Astrocyte (in vitro differentiated cells and primary cell): ENCODE results near the gene IFNA1. TPM values are rescaled to one million over a fixed set of nuclear protein-coding genes. Genes with fewer than 3 reads are reported as not detected.

Experiments
- total RNA-seq: library from RNA; stranded (reverse); gene quantifications from 2 replicates; pipeline ENCODE4 v1.2.1, GENCODE V29; 2021

Gene IFNA1
- total RNA-seq, 1 donor from 2014 or later = not detected

Other genes starting within 250 kb of the IFNA1 start
- not detected in 2 replicates for gene IFNA7, start 238.2 kb upstream of the IFNA1 start, total RNA-seq
- gene IFNA10, start 233.3 kb upstream of the IFNA1 start, total RNA-seq = not detected in 2 replicates
- not detected in 2 replicates for gene IFNA16, start 223.1 kb upstream of the IFNA1 start, total RNA-seq
- not detected in 2 replicates for gene IFNA17, start 212.2 kb upstream of the IFNA1 start, total RNA-seq
- not detected in 2 replicates for gene IFNA14, start 200.4 kb upstream of the IFNA1 start, total RNA-seq
- not detected in 2 replicates for gene IFNA5, start 135.1 kb upstream of the IFNA1 start, total RNA-seq
- 30.3 and 30.4 TPM in 2 replicates for gene KLHL9, start 105.0 kb upstream of the IFNA1 start, total RNA-seq
- gene IFNA6, start 89.6 kb upstream of the IFNA1 start, total RNA-seq = not detected in 2 replicates
- gene IFNA13, start 72.4 kb upstream of the IFNA1 start, total RNA-seq = not detected in 2 replicates
- not detected in 2 replicates for gene IFNA2, start 55.0 kb upstream of the IFNA1 start, total RNA-seq
- gene IFNA8, start 31.3 kb upstream of the IFNA1 start, total RNA-seq = not detected in 2 replicates
- gene IFNE, start 41.9 kb downstream of the IFNA1 start, total RNA-seq = 0.26 and 0.57 TPM in 2 replicates